Measurements from ENCODE around the gene BOD1.

Gene BOD1

DNA sequence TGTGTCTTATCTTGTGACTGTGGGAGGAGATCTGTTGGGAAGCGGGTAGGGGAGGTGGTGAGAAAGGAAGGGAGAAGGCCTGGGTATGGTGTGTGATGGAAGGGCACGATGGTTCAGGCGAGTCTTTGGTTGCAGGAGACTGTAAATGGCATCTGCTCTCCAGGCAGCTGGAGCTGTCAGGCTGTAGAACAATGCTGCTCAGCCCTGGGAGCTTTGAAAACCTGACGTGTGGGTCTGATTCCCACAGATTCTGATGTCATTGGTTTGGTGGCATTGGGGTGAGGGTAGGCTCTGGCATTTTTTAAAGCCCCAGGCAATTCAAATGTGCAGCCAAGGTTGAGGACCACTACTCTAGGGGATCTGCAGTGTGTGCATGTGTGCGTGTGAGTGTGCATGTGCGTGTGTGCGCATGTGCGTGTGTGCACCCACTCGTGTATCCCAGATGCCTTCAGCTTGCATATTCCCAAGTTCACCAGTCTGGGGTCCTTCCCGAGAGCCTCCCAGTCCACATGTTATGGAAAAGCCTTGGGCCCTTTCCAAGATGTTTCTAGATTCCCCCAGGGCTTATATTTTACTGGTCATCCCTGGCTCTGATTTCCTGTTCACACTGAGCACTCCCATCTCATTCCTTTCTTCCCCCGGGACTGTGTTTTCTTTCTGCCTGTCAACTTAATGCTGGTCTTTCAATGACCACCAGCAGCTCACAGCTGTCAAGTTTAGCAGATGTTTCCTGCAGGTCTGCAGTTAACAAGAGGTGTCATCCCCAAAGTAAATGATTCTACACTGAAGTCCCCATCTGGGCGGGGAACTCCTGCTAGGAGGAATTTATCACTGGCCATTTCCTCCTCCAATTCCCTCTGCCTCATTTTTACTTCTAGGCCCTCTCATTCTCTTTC lies 34.0 kb downstream of the BOD1 start:
- no peak overlapping the region for H3K4me3 ChIP-seq (ENCODE audit: low read depth, low read length)
- ChIA-PET CTCF (interaction anchor here (0.6 to 9.0 kb wide), 30 partner anchors 9 to 735 kb away, joined by 3 to 137 read pairs (median 3); partner anchors contain the start of gene BOD1), POLR2A (no interaction called here)
- TF ChIP-seq, protein P1, sequence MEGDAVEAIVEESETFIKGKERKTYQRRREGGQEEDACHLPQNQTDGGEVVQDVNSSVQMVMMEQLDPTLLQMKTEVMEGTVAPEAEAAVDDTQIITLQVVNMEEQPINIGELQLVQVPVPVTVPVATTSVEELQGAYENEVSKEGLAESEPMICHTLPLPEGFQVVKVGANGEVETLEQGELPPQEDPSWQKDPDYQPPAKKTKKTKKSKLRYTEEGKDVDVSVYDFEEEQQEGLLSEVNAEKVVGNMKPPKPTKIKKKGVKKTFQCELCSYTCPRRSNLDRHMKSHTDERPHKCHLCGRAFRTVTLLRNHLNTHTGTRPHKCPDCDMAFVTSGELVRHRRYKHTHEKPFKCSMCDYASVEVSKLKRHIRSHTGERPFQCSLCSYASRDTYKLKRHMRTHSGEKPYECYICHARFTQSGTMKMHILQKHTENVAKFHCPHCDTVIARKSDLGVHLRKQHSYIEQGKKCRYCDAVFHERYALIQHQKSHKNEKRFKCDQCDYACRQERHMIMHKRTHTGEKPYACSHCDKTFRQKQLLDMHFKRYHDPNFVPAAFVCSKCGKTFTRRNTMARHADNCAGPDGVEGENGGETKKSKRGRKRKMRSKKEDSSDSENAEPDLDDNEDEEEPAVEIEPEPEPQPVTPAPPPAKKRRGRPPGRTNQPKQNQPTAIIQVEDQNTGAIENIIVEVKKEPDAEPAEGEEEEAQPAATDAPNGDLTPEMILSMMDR (IDR thresholded peaks at IDR 0.05; ENCODE audit: insufficient read depth, low read length, missing control alignments): no peak
- no peak for DNase-seq (ENCODE audit: low read depth, low spot score)

DNA sequence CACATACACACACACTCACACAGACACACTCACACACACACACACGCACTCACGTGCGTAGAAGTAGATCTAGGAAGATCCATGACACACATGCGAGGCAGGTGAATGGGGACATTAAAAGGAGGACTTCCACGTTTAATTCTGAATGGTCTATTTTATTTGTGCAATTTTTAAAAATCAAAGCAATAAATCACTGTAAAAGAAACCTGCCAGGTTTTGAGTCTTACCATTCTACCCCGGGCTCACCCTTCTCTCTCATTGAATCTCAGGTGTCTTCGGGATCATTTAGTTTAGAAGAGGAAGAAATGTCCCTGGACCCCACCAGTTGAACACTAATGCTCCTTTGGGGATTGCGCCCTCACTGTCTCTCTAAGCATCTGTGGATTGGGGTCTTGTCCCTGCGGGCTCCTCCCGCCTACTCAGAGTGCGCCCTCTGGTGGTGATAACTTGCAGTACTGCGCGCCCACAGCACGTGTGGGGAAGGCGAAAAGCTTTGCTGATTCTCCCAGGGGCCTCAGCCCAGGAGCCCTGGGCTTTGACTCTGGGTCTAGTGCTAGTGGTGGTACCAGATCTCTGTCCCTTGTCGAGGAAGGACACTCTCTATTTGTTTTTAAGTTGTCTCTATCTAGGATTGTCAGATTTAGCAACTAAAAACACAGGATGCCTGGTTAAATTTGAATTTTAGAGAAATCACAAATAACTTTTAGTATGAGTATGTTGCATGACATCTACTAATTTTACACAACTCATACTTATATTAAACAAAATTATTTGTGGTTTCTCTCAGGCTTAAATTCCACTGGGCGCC lies 34.8 kb downstream of the BOD1 start:
- DNase-seq (ENCODE audit: low read depth, low spot score): no peak
- ChIA-PET POLR2A (no interaction called here), CTCF (interaction anchor here (0.6 to 9.0 kb wide), 32 partner anchors 10 to 736 kb away, joined by 3 to 137 read pairs (median 4); partner anchors contain the start of gene BOD1)
- TF ChIP-seq, protein P1 (IDR thresholded peaks at IDR 0.05; ENCODE audit: insufficient read depth, low read length, missing control alignments): peak; percentile 85
- H3K4me3 ChIP-seq (ENCODE audit: low read depth, low read length): no peak overlapping the region

DNA sequence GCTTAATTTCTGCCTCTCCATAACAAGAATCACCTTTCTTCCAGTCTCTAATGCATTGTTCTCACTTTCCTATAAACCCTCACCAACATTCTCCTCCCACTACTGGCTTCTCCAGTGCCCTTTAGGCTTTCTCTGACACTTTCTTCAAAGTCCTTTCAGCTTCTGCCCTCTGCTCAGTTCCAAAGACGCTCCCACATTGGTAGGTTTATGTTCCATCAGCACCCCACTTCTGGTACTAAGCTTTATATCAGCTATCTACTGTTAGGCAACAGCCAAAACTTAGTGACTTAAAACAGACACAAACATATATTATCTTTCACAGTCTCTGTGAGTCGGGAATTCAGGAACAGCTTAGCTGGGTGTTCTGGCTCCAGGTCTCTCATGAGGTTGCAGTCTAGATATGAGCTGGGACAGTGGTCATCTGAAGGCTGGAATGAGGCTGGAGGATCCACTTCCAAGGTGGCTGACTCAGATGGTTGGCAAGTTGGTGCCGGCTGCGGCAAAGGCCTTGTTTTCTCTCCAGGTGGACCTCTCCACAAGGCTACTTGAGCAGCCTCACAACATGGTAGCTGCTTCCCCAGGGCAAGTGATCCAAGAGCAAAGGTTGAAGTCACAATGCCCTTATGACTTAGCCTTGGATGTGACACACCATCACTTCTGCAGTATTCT lies 37.4 kb downstream of the BOD1 start:
- no peak for DNase-seq (ENCODE audit: low read depth, low spot score)
- ChIA-PET POLR2A (no interaction called here), CTCF (interaction anchor here (0.7 to 9.0 kb wide), 22 partner anchors 8 to 872 kb away, joined by 3 to 137 read pairs (median 4); partner anchors contain the start of gene BOD1)
- H3K4me3 ChIP-seq (ENCODE audit: low read depth, low read length): no peak overlapping the region
- TF ChIP-seq, protein P1 (IDR thresholded peaks at IDR 0.05; ENCODE audit: insufficient read depth, low read length, missing control alignments): no peak

DNA sequence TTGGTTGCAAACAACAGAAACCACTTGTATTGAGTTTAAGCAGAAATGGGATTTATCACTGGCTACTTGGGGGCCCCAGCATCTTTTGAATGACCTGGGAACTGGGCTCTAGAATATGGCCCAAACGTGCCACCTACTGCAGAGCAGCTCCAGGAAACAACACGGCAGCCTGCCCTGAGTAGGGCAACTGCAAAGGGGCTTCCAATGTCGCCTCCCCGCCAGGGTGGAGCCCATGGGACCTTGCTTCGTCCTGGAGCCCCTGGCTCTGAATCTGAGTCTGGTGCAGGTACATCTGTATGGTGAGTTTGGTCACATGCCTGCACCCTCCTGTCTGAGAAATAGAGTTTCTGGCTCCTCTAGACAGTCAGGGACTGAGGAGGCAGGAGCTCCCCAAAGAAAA lies 38.6 kb downstream of the BOD1 start:
- H3K4me3 ChIP-seq (ENCODE audit: low read depth, low read length): no peak overlapping the region
- TF ChIP-seq, protein P1 (IDR thresholded peaks at IDR 0.05; ENCODE audit: insufficient read depth, low read length, missing control alignments): no peak
- ChIA-PET POLR2A (no interaction called here), CTCF (interaction anchor here (1.9 to 9.0 kb wide), 5 partner anchors 7 to 285 kb away, joined by 5 to 137 read pairs (median 52); no protein-coding TSS in a partner anchor)
- DNase-seq (ENCODE audit: low read depth, low spot score): no peak

DNA sequence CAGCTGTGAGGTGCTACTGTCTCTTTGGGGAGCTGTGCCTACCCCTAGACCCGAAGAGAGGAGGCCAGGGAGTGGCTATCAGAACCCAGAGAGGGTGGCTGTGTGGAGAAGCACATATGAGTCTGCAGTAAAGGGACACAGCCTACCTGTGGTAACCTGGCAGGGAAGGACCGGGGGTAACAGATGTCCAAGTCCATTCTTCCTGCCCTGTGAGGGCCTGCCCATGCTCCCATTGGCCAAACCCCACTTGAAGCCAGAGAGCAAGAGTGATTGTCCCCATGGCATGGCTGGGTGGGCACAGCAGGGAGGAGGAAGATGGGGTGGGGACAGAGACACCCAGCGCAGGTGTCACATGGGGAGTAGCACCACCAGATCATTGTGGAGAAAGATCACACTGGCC lies 39.3 kb downstream of the BOD1 start:
- no peak overlapping the region for H3K4me3 ChIP-seq (ENCODE audit: low read depth, low read length)
- POLR2A ChIA-PET: no interaction called here
- CTCF ChIA-PET: interaction anchor here (7.1 to 9.0 kb wide), 2 partner anchors 14 to 284 kb away, joined by 52 to 137 read pairs; no protein-coding TSS in a partner anchor

More for the DNA sequence above, 39.3 kb downstream of the BOD1 start:
- no peak for DNase-seq (ENCODE audit: low read depth, low spot score)
- TF ChIP-seq, protein P1 (IDR thresholded peaks at IDR 0.05; ENCODE audit: insufficient read depth, low read length, missing control alignments): no peak
